GM11168 (cell line): Measurements from ENCODE around the gene KLHL10.
"Not testable (repeated sequence)": the region's sequence is repeated elsewhere in the genome, so short reads cannot be mapped to it uniquely, and the experiment has no call there.

ENCODE experiments used
- in situ Hi-C: fragments of 300-500 bp; cut with MboI; formaldehyde crosslinking; loops from one replicate; pipeline ENCODE4 v1.12.0; 2022; ENCODE audit warnings: low sequenced_read_pairs; ENCODE audit not compliant: unreplicated experiment

The KLHL10 gene

DNA sequence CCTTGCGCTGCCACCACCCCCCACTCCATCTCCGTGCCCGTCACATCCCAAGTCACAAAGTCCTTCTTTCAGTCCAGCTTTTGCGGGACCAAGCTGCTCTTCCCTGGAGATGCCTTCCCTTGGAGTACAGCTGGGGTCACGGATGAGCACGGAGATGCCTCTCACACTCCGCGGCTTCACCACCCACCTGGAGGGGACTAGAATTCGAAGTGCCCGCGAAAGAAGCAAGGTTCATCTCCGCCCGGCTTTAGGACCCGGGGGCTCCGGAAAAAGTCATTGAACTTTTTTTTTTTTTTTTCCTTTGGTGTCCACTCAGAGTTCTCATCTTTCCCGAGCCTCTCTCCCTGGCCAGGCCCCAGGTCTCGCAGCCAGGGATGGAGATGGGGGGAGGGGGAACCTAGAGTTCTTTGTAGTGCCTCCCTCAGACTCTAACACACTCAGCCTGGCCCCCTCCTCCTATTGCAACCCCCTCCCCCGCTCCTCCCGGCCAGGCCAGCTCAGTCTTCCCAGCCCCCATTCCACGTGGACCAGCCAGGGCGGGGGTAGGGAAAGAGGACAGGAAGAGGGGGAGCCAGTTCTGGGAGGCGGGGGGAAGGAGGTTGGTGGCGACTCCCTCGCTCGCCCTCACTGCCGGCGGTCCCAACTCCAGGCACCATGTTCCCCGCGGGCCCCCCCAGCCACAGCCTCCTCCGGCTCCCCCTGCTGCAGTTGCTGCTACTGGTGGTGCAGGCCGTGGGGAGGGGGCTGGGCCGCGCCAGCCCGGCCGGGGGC is 25.1 kb upstream of the KLHL10 start, which contains the start of gene FKBP10:
Gene FKBP10 (plus strand): TSS at position 624 of the 771 bp plus-strand sequence. CDS start 31 bp downstream, at position 655.
- in situ Hi-C loops = no loop called here

DNA sequence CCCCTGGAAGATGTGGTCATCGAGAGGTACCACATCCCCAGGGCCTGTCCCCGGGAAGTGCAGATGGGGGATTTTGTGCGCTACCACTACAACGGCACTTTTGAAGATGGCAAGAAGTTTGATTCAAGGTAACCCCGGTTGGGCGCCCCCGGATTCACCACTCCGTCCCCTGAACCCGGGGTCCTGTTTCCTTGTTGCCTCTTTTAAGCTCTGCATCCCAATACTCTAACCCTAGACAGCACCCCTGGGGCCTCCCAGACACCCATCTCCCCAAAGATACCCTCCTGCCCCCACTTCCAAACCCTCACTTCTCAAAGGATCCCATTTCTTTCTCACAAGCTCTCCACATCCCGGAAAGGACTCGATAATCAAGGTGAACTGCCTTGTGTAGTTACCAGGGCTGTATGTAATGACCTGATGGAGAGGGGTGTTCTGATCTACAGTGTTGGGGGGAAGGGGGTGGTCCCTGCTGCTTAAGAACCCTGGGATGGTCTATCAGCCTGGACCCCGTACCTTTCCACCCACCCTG is 24.4 kb upstream of the KLHL10 start:
- in situ Hi-C loops = no loop called here

DNA sequence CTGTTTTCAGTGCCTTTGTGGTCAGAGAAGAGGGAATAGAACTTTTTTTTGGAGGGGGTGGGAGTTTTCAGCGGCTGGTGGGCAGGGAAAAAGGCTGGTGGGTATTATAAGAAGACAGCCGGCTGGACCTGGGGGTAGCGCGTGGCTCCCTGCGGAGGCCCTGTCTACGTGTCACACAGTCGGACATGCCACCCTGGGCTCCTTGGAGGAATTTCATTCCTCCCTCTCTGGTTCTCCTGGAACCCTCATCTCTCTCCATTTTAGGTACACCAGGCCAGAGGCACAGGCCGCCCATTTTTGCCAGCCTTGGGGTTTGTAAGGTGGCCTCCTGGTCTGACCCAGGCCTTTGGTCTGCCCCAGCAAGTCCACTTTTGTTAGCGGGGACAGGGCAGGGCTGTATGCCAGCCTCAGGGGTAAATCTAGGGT is 23.9 kb upstream of the KLHL10 start:
- in situ Hi-C loops = no loop called here

DNA sequence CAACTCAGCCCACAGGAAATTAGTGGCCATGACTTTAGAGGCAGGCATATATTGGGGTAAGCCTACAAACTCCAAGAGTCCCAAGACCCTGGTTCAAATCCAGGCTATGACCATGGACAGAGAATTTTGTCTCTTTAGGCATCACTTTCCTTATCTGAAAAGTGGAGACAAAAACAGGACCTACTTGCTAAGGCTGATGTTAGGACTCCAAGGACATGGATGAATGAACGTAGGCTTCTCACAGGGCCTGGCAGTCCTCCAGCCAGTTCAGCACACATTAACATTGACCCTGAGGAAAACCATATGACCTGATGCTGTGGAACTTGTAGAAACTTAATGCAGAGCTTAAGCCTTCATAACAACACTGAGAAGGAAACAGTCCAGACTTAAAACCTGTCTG is 23.4 kb upstream of the KLHL10 start:
- in situ Hi-C loops = no loop called here

DNA sequence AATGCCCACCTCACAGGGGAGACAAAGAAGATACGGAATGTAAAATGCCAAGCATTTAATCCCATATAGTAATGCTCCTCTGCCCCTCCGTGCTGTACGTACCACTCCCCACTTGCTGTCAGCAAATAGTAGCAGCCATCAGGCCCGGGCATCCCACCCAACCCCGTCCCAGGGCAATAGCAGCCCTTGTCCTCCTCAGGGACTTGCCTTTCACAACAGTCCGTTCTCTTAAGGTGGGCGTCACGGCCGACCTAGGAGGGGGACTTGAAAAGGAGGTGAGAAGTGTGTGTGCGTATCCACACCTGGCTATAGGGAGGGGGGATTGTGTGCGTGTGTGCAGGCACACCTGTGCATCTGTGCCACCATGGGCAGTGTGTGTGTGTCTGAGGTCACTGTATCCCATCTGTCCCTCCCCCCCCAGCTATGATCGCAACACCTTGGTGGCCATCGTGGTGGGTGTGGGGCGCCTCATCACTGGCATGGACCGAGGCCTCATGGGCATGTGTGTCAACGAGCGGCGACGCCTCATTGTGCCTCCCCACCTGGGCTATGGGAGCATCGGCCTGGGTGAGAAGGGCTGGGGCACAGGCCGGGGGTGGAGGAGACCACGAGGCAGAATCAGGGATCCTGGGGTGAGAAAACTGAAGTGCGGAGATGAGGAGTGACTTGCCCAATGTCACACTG is 20.8 kb upstream of the KLHL10 start:
- in situ Hi-C loops = no loop called here

DNA sequence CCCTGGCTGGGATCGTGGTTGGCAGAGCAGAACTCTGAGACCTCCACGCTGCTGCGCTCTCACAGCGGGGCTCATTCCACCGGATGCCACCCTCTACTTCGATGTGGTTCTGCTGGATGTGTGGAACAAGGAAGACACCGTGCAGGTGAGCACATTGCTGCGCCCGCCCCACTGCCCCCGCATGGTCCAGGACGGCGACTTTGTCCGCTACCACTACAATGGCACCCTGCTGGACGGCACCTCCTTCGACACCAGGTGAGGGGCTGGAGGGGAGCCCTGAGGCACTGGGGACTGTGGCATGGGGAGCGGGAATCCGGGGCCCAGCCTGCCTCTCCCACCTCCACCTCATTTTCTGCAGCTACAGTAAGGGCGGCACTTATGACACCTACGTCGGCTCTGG is 19.6 kb upstream of the KLHL10 start:
- in situ Hi-C loops = no loop called here

DNA sequence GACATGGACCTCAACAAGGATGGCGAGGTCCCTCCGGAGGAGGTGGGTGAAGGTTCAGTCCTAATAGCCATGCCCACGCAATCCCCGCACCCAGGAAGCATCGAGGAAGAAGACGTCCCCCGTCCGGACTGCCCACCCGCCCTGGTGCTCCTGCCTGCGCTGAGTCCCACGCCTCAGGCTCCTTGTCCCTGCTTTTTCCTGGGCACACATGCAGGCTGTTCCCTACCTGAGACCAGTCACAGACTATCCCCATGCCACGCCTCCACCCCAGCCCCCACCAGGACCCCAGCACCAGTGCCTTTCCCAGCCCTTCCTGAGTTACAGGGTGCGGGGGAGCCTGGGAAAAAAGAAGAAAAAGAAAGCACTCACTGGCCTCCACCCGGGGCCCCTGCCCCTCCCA is 15.8 kb upstream of the KLHL10 start:
- in situ Hi-C loops = no loop called here

DNA sequence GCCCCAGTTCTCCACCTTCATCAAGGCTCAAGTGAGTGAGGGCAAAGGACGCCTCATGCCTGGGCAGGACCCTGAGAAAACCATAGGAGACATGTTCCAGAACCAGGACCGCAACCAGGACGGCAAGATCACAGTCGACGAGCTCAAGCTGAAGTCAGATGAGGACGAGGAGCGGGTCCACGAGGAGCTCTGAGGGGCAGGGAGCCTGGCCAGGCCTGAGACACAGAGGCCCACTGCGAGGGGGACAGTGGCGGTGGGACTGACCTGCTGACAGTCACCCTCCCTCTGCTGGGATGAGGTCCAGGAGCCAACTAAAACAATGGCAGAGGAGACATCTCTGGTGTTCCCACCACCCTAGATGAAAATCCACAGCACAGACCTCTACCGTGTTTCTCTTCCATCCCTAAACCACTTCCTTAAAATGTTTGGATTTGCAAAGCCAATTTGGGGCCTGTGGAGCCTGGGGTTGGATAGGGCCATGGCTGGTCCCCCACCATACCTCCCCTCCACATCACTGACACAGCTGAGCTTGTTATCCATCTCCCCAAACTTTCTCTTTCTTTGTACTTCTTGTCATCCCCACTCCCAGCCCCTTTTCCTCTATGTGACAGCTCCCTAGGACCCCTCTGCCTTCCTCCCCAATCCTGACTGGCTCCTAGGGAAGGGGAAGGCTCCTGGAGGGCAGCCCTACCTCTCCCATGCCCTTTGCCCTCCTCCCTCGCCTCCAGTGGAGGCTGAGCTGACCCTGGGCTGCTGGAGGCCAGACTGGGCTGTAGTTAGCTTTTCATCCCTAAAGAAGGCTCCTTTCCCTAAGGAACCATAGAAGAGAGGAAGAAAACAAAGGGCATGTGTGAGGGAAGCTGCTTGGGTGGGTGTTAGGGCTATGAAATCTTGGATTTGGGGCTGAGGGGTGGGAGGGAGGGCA is 15.1 kb upstream of the KLHL10 start:
- in situ Hi-C loops = no loop called here

DNA sequence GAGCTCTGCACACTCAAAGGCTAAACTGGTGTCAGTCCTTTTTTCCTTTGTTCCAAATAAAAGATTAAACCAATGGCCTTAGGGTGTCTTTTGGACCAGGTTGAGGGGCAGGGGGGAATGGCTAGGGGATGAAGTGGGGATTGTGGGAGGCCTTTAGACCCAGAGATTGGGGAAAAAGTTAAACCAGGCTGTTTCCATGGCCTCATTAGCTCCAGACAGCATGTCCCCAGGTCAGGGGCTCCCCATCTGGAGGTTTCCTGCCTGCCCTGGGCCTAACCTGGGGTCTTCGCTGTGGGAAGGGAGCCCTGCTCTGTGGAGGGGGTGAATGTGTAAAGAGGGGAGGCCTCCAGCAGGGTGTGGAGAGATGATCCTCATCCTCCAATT is 14.5 kb upstream of the KLHL10 start:
- in situ Hi-C loops = no loop called here

DNA sequence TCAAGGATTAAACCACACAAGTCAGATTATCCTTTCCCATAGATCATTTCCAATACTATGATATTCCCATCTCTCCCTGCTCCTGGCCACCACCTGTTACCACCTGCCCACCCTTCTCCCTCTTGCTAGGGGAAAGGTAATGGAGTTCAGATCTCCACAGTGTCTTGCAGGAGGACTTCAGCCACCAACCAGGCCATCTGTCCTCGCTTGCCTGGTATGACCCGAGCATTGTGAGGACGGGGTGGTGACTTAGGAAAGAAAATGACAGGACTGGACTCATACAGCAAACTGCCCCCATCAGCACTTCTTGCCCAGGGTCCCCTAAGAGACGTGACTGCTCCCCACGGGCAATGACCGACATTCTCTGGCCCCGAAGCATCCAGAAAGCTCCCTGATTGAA is 14.0 kb upstream of the KLHL10 start:
- in situ Hi-C loops = no loop called here

DNA sequence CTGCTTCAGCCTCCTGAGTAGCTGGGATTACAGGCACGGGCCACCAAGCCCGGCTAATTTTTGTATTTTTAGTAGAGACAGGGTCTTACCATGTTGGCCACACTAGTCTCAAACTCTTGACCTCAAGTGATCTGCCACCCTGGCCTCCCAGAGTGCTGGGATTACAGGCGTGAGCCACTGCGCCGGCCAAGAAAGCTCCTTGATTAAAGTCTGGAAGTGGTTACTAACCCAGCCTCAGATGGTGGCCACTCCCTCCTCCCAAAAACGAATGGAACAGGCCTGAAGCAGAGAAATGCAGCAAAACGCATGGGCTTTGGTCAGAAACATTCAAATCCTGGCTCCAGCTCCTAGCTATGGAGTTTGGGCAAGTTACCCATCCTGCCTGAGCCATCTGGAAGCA is 13.5 kb upstream of the KLHL10 start:
- in situ Hi-C loops = no loop called here

DNA sequence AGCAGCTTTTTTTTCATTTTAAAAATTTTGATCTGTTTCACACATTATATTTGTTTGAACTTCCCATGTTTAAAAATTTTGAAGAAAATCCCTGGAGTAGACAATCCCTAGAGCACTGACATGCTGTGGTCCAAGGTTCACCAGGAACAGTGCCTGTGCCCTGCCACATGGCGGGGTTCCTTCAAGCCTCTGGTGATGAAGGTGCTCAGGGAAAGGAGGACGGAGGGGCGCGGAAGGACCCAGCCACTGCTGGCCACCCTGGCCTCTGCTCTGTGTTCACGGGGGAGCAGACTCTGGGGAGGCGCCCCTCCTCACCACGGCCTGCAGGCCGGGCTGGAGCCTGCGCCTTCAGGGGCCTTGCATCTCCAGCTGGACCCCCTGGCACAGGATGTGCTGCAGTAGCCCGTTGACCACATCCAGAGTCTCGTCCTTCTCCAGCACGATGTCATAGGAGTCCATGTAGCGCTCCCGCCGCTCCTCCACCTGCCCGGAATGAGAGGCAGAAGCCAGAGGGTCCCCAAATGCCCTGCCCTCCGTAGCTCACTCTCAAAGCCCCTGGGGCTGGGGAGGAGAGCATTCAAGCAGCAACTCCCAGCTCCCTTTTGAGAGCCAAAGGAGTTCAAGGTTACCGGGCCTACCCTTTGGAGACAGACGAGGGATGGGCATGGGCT is 12.3 kb upstream of the KLHL10 start:
- in situ Hi-C loops = no loop called here

DNA sequence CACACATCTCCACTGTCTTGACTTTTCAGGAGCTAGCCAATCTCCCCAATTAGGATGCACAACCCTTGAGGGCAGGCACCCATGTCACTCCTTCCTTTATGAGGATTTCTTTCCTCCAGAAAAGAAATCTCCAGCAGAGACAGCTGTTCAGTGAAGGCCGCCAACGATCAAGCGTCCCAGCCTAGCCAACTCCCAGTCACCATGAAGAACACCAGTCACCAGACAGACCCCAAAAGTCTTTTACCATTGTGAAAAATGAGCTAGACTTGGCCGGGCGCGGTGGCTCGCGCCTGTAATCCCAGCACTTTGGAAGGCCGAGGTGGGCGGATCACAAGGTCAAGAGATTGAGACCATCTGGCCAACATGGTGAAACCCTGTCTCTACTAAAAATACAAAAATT is 7.7 kb upstream of the KLHL10 start:
- in situ Hi-C loops = not testable (repeated sequence)

DNA sequence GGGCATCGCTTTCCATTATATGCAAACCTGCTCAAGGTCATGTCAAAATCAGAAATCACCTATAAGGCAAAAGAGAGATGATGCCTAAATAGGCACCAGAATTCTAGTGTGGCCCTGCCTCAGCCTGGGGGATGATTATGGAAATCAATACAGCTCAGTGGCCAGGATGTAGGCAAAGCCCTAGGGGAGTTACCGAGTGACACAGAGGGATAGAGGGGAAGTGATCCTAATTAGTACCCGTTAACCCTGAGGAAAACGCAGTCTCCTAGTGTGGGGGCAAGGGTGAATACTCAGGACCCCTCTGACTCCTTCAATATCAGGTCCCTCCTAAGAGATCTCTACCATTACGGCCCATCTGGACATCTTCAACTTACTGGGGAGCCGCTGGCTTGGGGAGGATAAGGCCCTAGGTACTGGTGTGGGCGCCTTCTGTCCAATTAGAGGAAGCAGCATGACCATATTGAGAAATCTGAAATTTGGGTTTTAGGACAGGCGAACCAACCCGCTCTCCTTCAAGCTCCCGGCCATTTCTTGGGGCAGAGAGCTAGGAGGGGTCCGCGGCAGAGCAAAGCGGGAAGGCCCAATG is 2.3 kb upstream of the KLHL10 start:
- in situ Hi-C loops = no loop called here

DNA sequence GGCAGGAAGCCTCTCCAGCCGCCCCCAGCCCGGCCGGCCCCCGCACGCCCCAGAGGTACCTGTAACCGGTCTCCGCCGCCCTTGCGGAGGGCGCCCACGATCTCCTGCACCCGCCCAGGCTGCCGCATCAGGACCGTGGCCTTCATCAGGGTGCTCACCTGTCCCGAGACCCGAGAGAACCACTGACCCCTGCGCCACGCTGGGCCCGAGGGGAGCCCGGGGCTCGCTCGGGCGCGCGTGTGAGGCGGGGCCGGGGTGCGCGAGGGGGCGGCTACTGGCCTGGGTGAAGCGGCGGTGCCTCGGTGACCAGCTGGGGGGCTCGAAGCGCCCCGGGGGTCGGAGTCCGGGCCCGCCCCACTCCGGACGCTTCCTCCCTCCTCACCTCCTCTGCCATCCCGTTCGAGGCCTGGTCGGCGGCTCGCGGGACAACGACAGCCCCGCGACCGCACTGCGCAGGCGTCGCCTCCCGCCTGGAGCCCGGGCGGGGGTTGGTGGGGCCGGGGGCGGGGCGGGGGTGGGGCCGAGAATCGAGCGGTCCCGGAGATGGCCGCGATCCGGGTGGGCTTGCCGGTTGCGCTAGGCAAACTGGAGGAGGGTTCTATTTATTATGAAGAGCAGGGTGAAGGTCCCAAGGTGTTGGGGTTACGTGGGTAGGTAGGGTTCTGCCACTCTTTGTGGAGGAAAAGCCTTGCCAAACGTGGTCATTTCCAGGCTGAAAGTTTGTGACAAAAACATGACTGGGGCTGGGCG is 1.6 kb upstream of the KLHL10 start, which contains the start of gene NT5C3B:
Gene NT5C3B (minus strand): TSS at position 433 of the 750 bp plus-strand sequence. CDS start 39 bp downstream, at position 394.
- in situ Hi-C loops = no loop called here

DNA sequence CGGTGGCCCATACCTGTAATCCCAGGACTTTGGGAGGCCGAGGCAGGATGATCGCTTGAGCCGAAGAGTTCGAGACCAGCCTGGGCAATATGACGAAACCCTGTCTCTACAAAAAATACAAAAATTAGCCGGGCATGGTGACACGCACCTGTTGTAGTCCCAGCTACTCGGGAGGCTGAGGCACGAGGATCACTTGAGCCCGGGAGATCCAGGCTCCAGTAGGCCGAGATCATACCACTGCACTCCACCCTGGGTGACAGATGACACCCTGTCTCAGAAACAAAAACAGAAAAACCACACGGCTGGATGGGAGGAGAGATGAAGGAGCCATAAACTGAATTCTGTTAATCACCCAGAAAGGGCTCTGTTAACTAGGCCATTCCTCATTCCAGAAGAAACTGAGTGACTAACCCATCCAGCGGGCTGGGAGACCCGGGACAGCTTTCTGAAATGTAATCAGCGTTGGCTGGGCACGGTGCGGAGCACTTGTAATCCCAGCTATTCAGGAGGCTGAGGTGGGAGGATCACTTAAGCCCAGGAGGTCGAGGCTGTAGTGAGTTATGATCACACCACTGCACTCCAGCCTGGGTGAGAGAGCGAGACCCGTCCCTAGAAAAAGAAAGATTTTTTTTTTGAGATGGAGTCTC is 952 bp upstream of the KLHL10 start:
- in situ Hi-C loops = no loop called here

DNA sequence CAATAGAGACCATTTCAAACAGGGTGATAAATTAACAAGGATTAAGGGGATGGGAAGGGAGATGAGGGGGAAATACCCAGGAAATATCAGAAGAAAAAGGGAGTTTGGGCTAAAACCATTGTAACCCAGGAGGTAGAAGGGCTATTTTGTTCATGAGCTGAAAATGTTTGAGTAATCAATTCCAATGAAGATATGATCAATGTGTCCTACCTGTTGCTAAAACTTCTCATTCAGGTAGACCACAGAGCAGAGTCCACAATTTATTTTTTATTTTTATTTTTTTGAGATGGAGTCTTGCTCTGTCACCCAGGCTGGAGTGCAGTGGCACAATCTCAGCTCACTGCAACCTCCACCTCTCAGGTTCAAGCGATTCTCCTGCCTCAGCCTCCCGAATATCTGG is 1.8 kb downstream of the KLHL10 start:
- in situ Hi-C loops = not testable (repeated sequence)

DNA sequence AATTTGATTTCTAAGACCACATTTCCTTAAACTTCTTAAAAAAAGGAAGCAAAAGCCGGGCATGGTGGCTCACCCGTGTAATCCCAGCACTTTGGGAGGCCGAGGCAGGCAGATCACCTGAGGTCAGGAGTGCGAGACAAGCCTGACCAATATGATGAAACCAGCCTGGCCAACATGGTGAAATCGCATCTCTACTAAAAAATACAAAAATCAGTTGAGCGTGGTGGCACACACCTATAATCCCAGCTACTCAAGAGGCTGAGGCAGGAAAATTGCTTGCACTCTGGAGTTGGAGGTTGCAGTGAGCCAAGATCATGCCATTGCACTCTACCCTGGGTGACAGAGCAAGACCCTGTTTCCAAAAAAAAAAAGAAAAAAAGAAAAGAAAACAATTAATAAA is 3.2 kb downstream of the KLHL10 start:
- in situ Hi-C loops = not testable (repeated sequence)
